IMR-90 (cell line): ENCODE measurements around the gene PCDH12. TPM values are rescaled to one million over a fixed set of nuclear protein-coding genes. Genes with fewer than 3 reads are reported as not detected.

ENCODE experiments used
- ATAC-seq: fragments of 200-7000 bp; cut with Tn5 transposase; 2 replicates; pipeline ENCODE4 v1.9.1; 2020; ENCODE audit warnings: low read depth, mild to moderate bottlenecking, moderate library complexity
- BruUV-seq: library from RNA; stranded (reverse); fragments of 400-500 nt; replicated peaks from 2 replicates; lab custom pipeline; 2021; lab: Mats Ljungman, UMichigan
- CTCF ChIA-PET: fragments of 300-600 bp; formaldehyde crosslinking; extraction: SDS; loops from one replicate; lab custom pipeline; 2021; ENCODE audit warnings: antibody characterized with exemption; lab: Yijun Ruan, JAX
- POLR2A ChIA-PET: fragments of 300-600 bp; sonication (Branson Sonifier 250); formaldehyde crosslinking; loops from one replicate; lab custom pipeline; 2022; ENCODE audit warnings: antibody characterized with exemption; ENCODE audit not compliant: unreplicated experiment; lab: Charles Lee
- DNase-seq: peaks from one replicate; pipeline ENCODE4 v3.0.0; 2013
- H2AFZ ChIP-seq: replicated peaks from 2 replicates; pipeline ENCODE3; 2013; ENCODE audit warnings: low read length, mild to moderate bottlenecking; ENCODE audit not compliant: poor library complexity
- H2AK5ac ChIP-seq: 2 replicates; pipeline ENCODE4 v1.6.1; 2013; ENCODE audit warnings: low read depth, low read length, inconsistent platforms
- H2AK9ac ChIP-seq: replicated peaks from 2 replicates; pipeline ENCODE3; 2013; ENCODE audit warnings: mild to moderate bottlenecking, low read depth, low read length, moderate library complexity; ENCODE audit not compliant: poor library complexity
- H2BK120ac ChIP-seq: 2 replicates; pipeline ENCODE4 v1.6.1; 2013; ENCODE audit warnings: low read depth, low read length, inconsistent platforms
- H2BK15ac ChIP-seq: 3 replicates; pipeline ENCODE4 v1.6.1; 2013; ENCODE audit warnings: low read depth, low read length, inconsistent platforms
- H2BK20ac ChIP-seq: 2 replicates; pipeline ENCODE4 v1.6.1; 2013; ENCODE audit warnings: low read depth, mild to moderate bottlenecking, inconsistent platforms, low read length, moderate library complexity
- H2BK5ac ChIP-seq: 2 replicates; pipeline ENCODE4 v1.6.1; 2013; ENCODE audit warnings: mild to moderate bottlenecking, low read depth, low read length, inconsistent platforms; ENCODE audit not compliant: poor library complexity, severe bottlenecking
- H3K14ac ChIP-seq: replicated peaks from 2 replicates; pipeline ENCODE4 v1.6.1; 2013; ENCODE audit warnings: low read depth, low read length, inconsistent platforms
- H3K18ac ChIP-seq: 2 replicates; pipeline ENCODE4 v1.6.1; 2013; ENCODE audit warnings: low read depth, low read length, control low read depth
- H3K23ac ChIP-seq: 2 replicates; pipeline ENCODE4 v1.6.1; 2013; ENCODE audit warnings: low read depth, low read length, inconsistent platforms
- H3K27ac ChIP-seq: 2 replicates; pipeline ENCODE4 v1.5.1; 2013; ENCODE audit warnings: mild to moderate bottlenecking, control low read depth, low read length; ENCODE audit not compliant: insufficient read depth
- H3K27me3 ChIP-seq: 2 replicates; pipeline ENCODE4 v1.6.1; 2013; ENCODE audit warnings: low read length; ENCODE audit not compliant: control insufficient read depth, insufficient read depth
- H3K36me3 ChIP-seq: 2 replicates; pipeline ENCODE4 v1.6.1; 2013; ENCODE audit warnings: low read length, mixed read lengths; ENCODE audit not compliant: control insufficient read depth, insufficient read depth
- H3K4ac ChIP-seq: 2 replicates; pipeline ENCODE4 v1.6.1; 2013; ENCODE audit warnings: low read depth, low read length, inconsistent platforms
- H3K4me1 ChIP-seq: 2 replicates; pipeline ENCODE4 v1.6.1; 2013; ENCODE audit warnings: low read length, mixed read lengths; ENCODE audit not compliant: control insufficient read depth, insufficient read depth
- H3K4me2 ChIP-seq: 2 replicates; pipeline ENCODE4 v1.6.1; 2013; ENCODE audit warnings: low read depth, mild to moderate bottlenecking, control low read depth, low read length, moderate library complexity
- H3K4me3 ChIP-seq: 2 replicates; pipeline ENCODE4 v1.5.1; 2013; ENCODE audit warnings: low read depth, mild to moderate bottlenecking, control low read depth, low read length, moderate library complexity; ENCODE audit not compliant: insufficient read depth
- H3K56ac ChIP-seq: 2 replicates; pipeline ENCODE4 v1.6.1; 2013; ENCODE audit warnings: low read length, inconsistent platforms; ENCODE audit not compliant: insufficient read depth; ENCODE audit errors: extremely low read depth
- H3K79me1 ChIP-seq, 2 experiments: 2 replicates each; pipeline ENCODE4 v1.6.1; 2013; ENCODE audit warnings: low read length in 2 of 2, inconsistent platforms in 1 of 2, low read depth in 1 of 2
- H3K9ac ChIP-seq: 2 replicates; pipeline ENCODE4 v1.6.1; 2013; ENCODE audit warnings: low read depth, low read length, control low read depth
- H3K9me1 ChIP-seq: 2 replicates; pipeline ENCODE4 v1.6.1; 2013; ENCODE audit warnings: low read length, inconsistent platforms; ENCODE audit not compliant: insufficient read depth
- H3K9me3 ChIP-seq: 2 replicates; pipeline ENCODE4 v1.6.1; 2013; ENCODE audit warnings: low read length; ENCODE audit not compliant: control insufficient read depth, insufficient read depth
- H4K20me1 ChIP-seq: 2 replicates; pipeline ENCODE4 v1.6.1; 2013; ENCODE audit warnings: low read length, inconsistent platforms; ENCODE audit not compliant: insufficient read depth
- H4K5ac ChIP-seq: 2 replicates; pipeline ENCODE4 v1.6.1; 2013; ENCODE audit warnings: mild to moderate bottlenecking, low read depth, low read length, control low read depth
- H4K8ac ChIP-seq, 2 experiments: 2 replicates each; pipeline ENCODE4 v1.6.1; 2013; ENCODE audit warnings: low read depth in 2 of 2, low read length in 2 of 2, control low read depth in 1 of 2, inconsistent platforms in 1 of 2
- H4K91ac ChIP-seq: 2 replicates; pipeline ENCODE4 v1.6.1; 2013; ENCODE audit warnings: low read depth, low read length, inconsistent platforms; ENCODE audit not compliant: insufficient read depth
- BHLHE40 ChIP-seq: fragments of 150-350 bp; IDR thresholded peaks from 2 replicates; pipeline ENCODE4 v1.6.1; 2016; ENCODE audit warnings: mild to moderate bottlenecking, low read depth, low read length
- CEBPB ChIP-seq: IDR thresholded peaks from 2 replicates; pipeline ENCODE4 v1.6.1; 2012; ENCODE audit warnings: low read depth, low read length, improper control_type of control experiment
- MAZ ChIP-seq: IDR thresholded peaks from 2 replicates; pipeline ENCODE4 v1.6.1; 2012; ENCODE audit warnings: low read depth, mild to moderate bottlenecking, low read length, improper control_type of control experiment, moderate library complexity, borderline replicate concordance
- MXI1 ChIP-seq: IDR thresholded peaks from 2 replicates; pipeline ENCODE4 v1.6.1; 2012; ENCODE audit warnings: low read depth, mild to moderate bottlenecking, low read length, moderate library complexity, borderline replicate concordance
- NFE2L2 ChIP-seq: fragments of 150-350 bp; IDR thresholded peaks from 2 replicates; pipeline ENCODE4 v1.6.1; 2016; ENCODE audit warnings: low read depth, mild to moderate bottlenecking, low read length
- RAD21 ChIP-seq: IDR thresholded peaks from 2 replicates; pipeline ENCODE4 v1.6.1; 2012; ENCODE audit warnings: low read length, improper control_type of control experiment
- SMC3 ChIP-seq: fragments of 150-350 bp; IDR thresholded peaks from 2 replicates; pipeline ENCODE4 v1.6.1; 2016; ENCODE audit warnings: low read depth, mild to moderate bottlenecking, antibody characterized with exemption, low read length, moderate library complexity
- WGBS, 2 experiments: methylation state at CpG; one replicate each; pipeline versions ENCODE4 v1.1.5 to v1.1.7; 2013; ENCODE audit warnings: missing lambda C conversion rate in 2 of 2; ENCODE audit not compliant: insufficient read length in 1 of 2; ENCODE audit errors: extremely low coverage in 2 of 2; 5-methylcytosine and 5-hydroxymethylcytosine counted together
- dilution Hi-C: fragments of 300-500 bp; cut with HindIII; formaldehyde crosslinking; loops from one replicate; pipeline ENCODE4 v1.14.3; 2018; ENCODE audit warnings: low sequenced_read_pairs; ENCODE audit not compliant: unreplicated experiment
- in situ Hi-C: fragments of 300-500 bp; cut with MboI; formaldehyde crosslinking; loops from 3 replicates; pipeline ENCODE4 v1.14.3; 2019; ENCODE audit warnings: low sequenced_read_pairs, inconsistent platforms, mixed read lengths
- intact Hi-C: fragments of 100-400 bp; cut with micrococcal nuclease; formaldehyde crosslinking; loops from 2 replicates; pipeline ENCODE4 v1.10.0; 2022
- polyA plus RNA-seq, 3 experiments: library from polyadenylated mRNA; depleted of rRNA; stranded (reverse); fragments of >200 nt; gene quantifications; 2 replicates each; pipeline ENCODE4 v1.2.3, GENCODE V29; 2012; ENCODE audit warnings: low replicate concordance in 1 of 3
- total RNA-seq: library from RNA; depleted of rRNA; stranded (reverse); fragments of >200 nt; gene quantifications from 2 replicates; pipeline ENCODE4 v1.2.3, GENCODE V29; 2012
- TF ChIP-seq, protein P1 (sequence below): fragments of 150-350 bp; IDR thresholded peaks from 2 replicates; pipeline ENCODE4 v1.6.1; 2017; ENCODE audit warnings: mild to moderate bottlenecking, antibody characterized with exemption, low read length, low read depth
- TF ChIP-seq, protein P2 (sequence below): fragments of 150-350 bp; IDR thresholded peaks from 2 replicates; pipeline ENCODE4 v1.6.1; 2016; ENCODE audit warnings: low read depth, mild to moderate bottlenecking, low read length, moderate library complexity, borderline replicate concordance

Gene PCDH12
- total and polyA plus RNA-seq, 2 of the 4 experiments (the other 2 are of a cell fraction), result 0.02 to 0.18 TPM

DNA sequence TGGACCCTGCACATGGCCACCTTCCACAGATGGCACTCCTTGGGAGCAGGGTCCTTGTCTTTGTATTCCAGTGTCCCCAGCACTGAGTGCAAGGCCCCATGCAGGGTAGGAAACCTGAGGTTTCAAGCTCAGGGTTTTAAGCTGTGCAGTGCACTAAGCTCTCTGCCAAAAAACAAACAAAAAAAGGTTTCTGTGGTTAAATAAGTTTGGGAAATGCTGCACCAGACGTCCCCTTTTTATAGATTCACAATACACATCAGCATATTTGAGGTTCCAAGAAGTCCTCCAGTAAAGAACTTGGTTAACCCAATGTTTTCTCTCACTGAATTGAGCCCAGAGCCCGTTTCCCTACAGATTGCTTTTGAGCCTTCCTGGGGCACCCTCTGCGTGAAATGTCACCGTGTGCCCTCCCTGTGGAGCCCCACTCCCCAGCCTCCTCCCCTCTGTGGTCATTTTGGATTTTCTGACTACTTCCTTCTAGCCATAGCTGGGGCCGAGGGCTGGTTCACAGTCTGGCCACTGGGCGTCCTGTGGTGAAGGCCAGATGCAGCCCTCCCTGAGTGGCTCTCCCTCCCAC is 17.2 kb downstream of the PCDH12 start:
- H3K4me2 ChIP-seq, result no peak overlapping the region
- H3K23ac ChIP-seq, result no peak overlapping the region
- no peak overlapping the region for H3K56ac ChIP-seq
- no peak overlapping the region for H2AK9ac ChIP-seq
- H2BK120ac ChIP-seq, result no peak overlapping the region
- no peak for TF ChIP-seq BHLHE40
- TF ChIP-seq NFE2L2, result no peak
- TF ChIP-seq CEBPB, result no peak
- TF ChIP-seq MAZ, result no peak
- no peak for TF ChIP-seq RAD21
- TF ChIP-seq MXI1, result no peak
- TF ChIP-seq, protein P1, sequence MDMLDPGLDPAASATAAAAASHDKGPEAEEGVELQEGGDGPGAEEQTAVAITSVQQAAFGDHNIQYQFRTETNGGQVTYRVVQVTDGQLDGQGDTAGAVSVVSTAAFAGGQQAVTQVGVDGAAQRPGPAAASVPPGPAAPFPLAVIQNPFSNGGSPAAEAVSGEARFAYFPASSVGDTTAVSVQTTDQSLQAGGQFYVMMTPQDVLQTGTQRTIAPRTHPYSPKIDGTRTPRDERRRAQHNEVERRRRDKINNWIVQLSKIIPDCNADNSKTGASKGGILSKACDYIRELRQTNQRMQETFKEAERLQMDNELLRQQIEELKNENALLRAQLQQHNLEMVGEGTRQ, result no peak
- TF ChIP-seq SMC3, result no peak
- TF ChIP-seq, protein P2, sequence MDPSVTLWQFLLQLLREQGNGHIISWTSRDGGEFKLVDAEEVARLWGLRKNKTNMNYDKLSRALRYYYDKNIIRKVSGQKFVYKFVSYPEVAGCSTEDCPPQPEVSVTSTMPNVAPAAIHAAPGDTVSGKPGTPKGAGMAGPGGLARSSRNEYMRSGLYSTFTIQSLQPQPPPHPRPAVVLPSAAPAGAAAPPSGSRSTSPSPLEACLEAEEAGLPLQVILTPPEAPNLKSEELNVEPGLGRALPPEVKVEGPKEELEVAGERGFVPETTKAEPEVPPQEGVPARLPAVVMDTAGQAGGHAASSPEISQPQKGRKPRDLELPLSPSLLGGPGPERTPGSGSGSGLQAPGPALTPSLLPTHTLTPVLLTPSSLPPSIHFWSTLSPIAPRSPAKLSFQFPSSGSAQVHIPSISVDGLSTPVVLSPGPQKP, result no peak
- CTCF ChIA-PET, result interaction anchor here (1.5 kb wide), 1 partner anchor 20 kb away, joined by 5 read pairs; no protein-coding TSS in a partner anchor
- BruUV-seq, result no TSS peak
- intact Hi-C loops, result no loop called here
- no peak overlapping the region for H4K8ac ChIP-seq
- dilution Hi-C loops, result no loop called here
- no peaks in the 10 kb centered on the region for H3K9me3 ChIP-seq
- WGBS, 2 experiments, result no CpG with 5 or more reads among the region's 6 CpGs
- H2AFZ ChIP-seq, result no peak overlapping the region
- POLR2A ChIA-PET, result no interaction called here
- H3K4me3 ChIP-seq, result no peak overlapping the region
- no peak overlapping the region for H2AK5ac ChIP-seq
- peaks cover 2% of the 10 kb centered on the region; the same call in 1 of the 2 replicates for H3K4me1 ChIP-seq
- peak; percentile 62 for ATAC-seq
- H2BK20ac ChIP-seq, result no peak overlapping the region
- H3K14ac ChIP-seq, result no peak overlapping the region
- H3K18ac ChIP-seq, result no peak overlapping the region
- H3K9ac ChIP-seq, result no peak overlapping the region
- peaks cover 7% of the 10 kb centered on the region; the same call in 1 of the 2 replicates for H3K9me1 ChIP-seq
- in situ Hi-C loops, result no loop called here
- H4K5ac ChIP-seq, result no peak overlapping the region
- no peak overlapping the region for H2BK15ac ChIP-seq
- no peaks in the 10 kb centered on the region; the same call in 1 of the 2 replicates for H3K27me3 ChIP-seq
- peaks cover 3% of the 10 kb centered on the region; the same call in 1 of the 2 replicates for H4K20me1 ChIP-seq
- H2BK5ac ChIP-seq, result no peak overlapping the region
- DNase-seq, result peak; percentile 16
- H4K91ac ChIP-seq, result no peak overlapping the region
- peaks cover 23% of the 10 kb centered on the region for H3K36me3 ChIP-seq
- no peak overlapping the region for H3K4ac ChIP-seq
- H3K27ac ChIP-seq, result no peak overlapping the region
- peaks cover 0 to under 1% of the 10 kb centered on the region in 2 experiments; a peak in 1 of 4 replicates for H3K79me1 ChIP-seq
